ENCODE results near the gene EPB41L1. TPM values are rescaled to one million over a fixed set of nuclear protein-coding genes. Genes with fewer than 3 reads are reported as not detected.

Gene EPB41L1
- total RNA-seq, 1 donor from 2014 or later, result 43.1 TPM

GRCh38 chr20:36279776-36280175 lies 125.2 kb downstream of the EPB41L1 start:
- no peaks in the 10 kb centered on the region for H3K4me1 Mint-ChIP-seq
- H3K36me3 Mint-ChIP-seq, result no peaks in the 10 kb centered on the region
- DNase-seq (ENCODE audit: low spot score in 2 of 2, unreplicated experiment in 2 of 2), result no peak
- peaks cover 3% of the 10 kb centered on the region for H3K9me3 Mint-ChIP-seq
- no peak overlapping the region for H3K27ac Mint-ChIP-seq
- TF ChIP-seq CTCF (IDR thresholded peaks at IDR 0.05; ENCODE audit: unreplicated experiment), result no peak
- peaks cover 34% of the 10 kb centered on the region for H3K27me3 Mint-ChIP-seq (ENCODE audit: low read depth)
- no peak overlapping the region for H3K4me3 Mint-ChIP-seq

DNA sequence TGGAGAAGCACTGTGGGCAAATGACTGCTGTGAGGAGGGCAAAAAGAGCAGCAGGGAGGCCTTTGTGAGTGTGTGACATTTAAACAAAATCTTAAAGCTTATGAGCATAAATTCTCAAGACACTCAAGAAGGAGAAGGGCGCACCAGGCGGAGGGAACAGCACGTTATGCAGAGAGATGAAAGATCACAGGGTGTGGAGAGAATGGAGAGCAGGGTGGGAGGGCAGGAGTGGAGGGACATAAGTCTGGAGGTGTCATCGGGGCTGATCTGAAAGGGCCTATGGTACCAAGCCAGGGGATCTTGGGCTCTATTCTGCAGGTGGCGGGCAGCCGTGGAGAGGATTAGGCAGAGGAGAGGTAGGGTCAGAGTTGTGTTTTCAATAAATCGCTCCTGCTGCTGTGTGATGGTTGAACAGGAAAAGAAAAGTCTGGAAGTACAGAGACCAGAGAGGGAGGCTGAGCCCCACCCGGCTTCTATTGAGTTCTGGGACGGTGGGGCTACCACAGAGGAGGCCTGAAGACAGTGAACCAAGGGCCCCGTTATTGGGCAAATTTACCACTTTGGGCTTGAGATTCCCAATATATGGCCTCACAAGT lies 127.3 kb downstream of the EPB41L1 start:
- no peak overlapping the region for H3K27ac Mint-ChIP-seq
- no peaks in the 10 kb centered on the region for H3K36me3 Mint-ChIP-seq

More for the DNA sequence above, 127.3 kb downstream of the EPB41L1 start:
- Mint-ChIP-seq H3K27me3 (ENCODE audit: low read depth) (peaks cover 42% of the 10 kb centered on the region), H3K9me3 (peaks cover 3% of the 10 kb centered on the region), H3K4me3 (no peak overlapping the region), H3K4me1 (no peaks in the 10 kb centered on the region)
- TF ChIP-seq CTCF (IDR thresholded peaks at IDR 0.05; ENCODE audit: unreplicated experiment), result no peak
- peak in 1 of 2 experiments; percentile 7 for DNase-seq (ENCODE audit: low spot score in 2 of 2, unreplicated experiment in 2 of 2)

Other genes starting within 250 kb of the EPB41L1 start
- gene SCAND1, start 200.2 kb upstream of the EPB41L1 start, total RNA-seq, result 59.2 to 65.9 TPM (median 61.3 TPM) in 3 replicates
- gene CNBD2, start 186.2 kb upstream of the EPB41L1 start, total RNA-seq, result 3.5 to 4.7 TPM (median 3.7 TPM) in 3 replicates
- 30.4 to 31.3 TPM (median 30.6 TPM) in 3 replicates for gene AAR2, start 81.7 kb downstream of the EPB41L1 start, total RNA-seq
- gene DLGAP4, start 151.6 kb downstream of the EPB41L1 start, total RNA-seq, result 89.4 to 99.1 TPM (median 91.1 TPM) in 3 replicates

Measured in mesothelial cell of epicardium (in vitro differentiated cells).